Neural progenitor cell (in vitro differentiated cells): ENCODE results near the gene UBE2D3. TPM values are rescaled to one million over a fixed set of nuclear protein-coding genes. Genes with fewer than 3 reads are reported as not detected.

ENCODE experiments used
- DNase-seq: peaks from one replicate; pipeline ENCODE4 v3.0.0-alpha.2; 2016; ENCODE audit warnings: low spot score
- H2AFZ ChIP-seq: fragments of 200-600 bp; sonication (generic); replicated peaks from 2 replicates; pipeline ENCODE4 v1.6.1; 2016; ENCODE audit warnings: antibody characterized with exemption
- H3F3A ChIP-seq: fragments of 200-600 bp; sonication (generic); 2 replicates; pipeline ENCODE4 v1.6.1; 2016; ENCODE audit warnings: antibody characterized with exemption, low read depth
- H3K27ac ChIP-seq: fragments of 200-600 bp; sonication (generic); 2 replicates; pipeline ENCODE4 v1.5.1; 2016; ENCODE audit warnings: mild to moderate bottlenecking
- H3K27me3 ChIP-seq: fragments of 200-600 bp; sonication (generic); 2 replicates; pipeline ENCODE4 v1.6.1; 2016; ENCODE audit warnings: mild to moderate bottlenecking, moderate library complexity
- H3K36me3 ChIP-seq: fragments of 200-600 bp; sonication (generic); 2 replicates; pipeline ENCODE4 v1.5.1; 2016
- H3K4me1 ChIP-seq: fragments of 200-600 bp; sonication (generic); 2 replicates; pipeline ENCODE4 v1.6.1; 2016; ENCODE audit warnings: mixed run types
- H3K4me2 ChIP-seq: fragments of 200-600 bp; sonication (generic); 2 replicates; pipeline ENCODE4 v1.6.1; 2016
- H3K4me3 ChIP-seq: fragments of 200-600 bp; sonication (generic); 2 replicates; pipeline ENCODE4 v1.5.1; 2016
- H3K79me2 ChIP-seq: fragments of 200-600 bp; sonication (generic); 2 replicates; pipeline ENCODE4 v1.6.1; 2016; ENCODE audit warnings: low read depth
- H3K9ac ChIP-seq: fragments of 200-600 bp; sonication (generic); 2 replicates; pipeline ENCODE4 v1.6.1; 2016
- H3K9me3 ChIP-seq: fragments of 200-600 bp; sonication (generic); 2 replicates; pipeline ENCODE4 v1.5.1; 2016; ENCODE audit warnings: low read depth
- H4K20me1 ChIP-seq: fragments of 200-600 bp; sonication (generic); 2 replicates; pipeline ENCODE4 v1.6.1; 2016; ENCODE audit warnings: low read depth
- H3K27ac Mint-ChIP-seq: 3 replicates; pipeline ENCODE4 v1.8.0; 2021; ENCODE audit warnings: mixed read lengths
- H3K27me3 Mint-ChIP-seq: 2 replicates; pipeline ENCODE4 v1.8.0; 2022; ENCODE audit warnings: low read depth, mild to moderate bottlenecking, inconsistent platforms, moderate library complexity, mixed read lengths; ENCODE audit not compliant: insufficient read depth
- H3K36me3 Mint-ChIP-seq: 3 replicates; pipeline ENCODE4 v1.8.0; 2021; ENCODE audit warnings: mixed read lengths
- H3K4me1 Mint-ChIP-seq: 3 replicates; pipeline ENCODE4 v1.8.0; 2021; ENCODE audit warnings: mixed read lengths
- H3K4me3 Mint-ChIP-seq: 3 replicates; pipeline ENCODE4 v1.8.0; 2021; ENCODE audit warnings: mild to moderate bottlenecking, moderate library complexity, mixed read lengths
- H3K9me3 Mint-ChIP-seq: 3 replicates; pipeline ENCODE4 v1.8.0; 2020; ENCODE audit warnings: mixed read lengths
- CTCF ChIP-seq: fragments of 200-600 bp; sonication (generic); IDR thresholded peaks from 2 replicates; pipeline ENCODE4 v1.5.1; 2017; ENCODE audit warnings: antibody characterized with exemption, mild to moderate bottlenecking
- EZH2 ChIP-seq: fragments of 200-600 bp; sonication (generic); IDR thresholded peaks from 2 replicates; pipeline ENCODE4 v1.6.1; 2017; ENCODE audit warnings: antibody characterized with exemption, mild to moderate bottlenecking, moderate library complexity
- EZH2phosphoT487 ChIP-seq: fragments of 200-600 bp; sonication (generic); IDR thresholded peaks from 2 replicates; pipeline ENCODE4 v1.6.1; 2017; ENCODE audit warnings: antibody characterized with exemption
- small RNA-seq: library from RNA; depleted of rRNA; stranded (forward); fragments of <200 nt; gene quantifications from one replicate; pipeline ENCODE3, GENCODE V24; 2015
- total RNA-seq: library from RNA; depleted of rRNA; stranded (reverse); fragments of >200 nt; gene quantifications from 2 replicates; pipeline ENCODE4 v1.2.3, GENCODE V29; 2015; ENCODE audit warnings: low replicate concordance

UBE2D3 gene
- total RNA-seq, 1 donor from 2014 or later: 573 TPM

- Mint-ChIP-seq H3K27me3 (peaks cover 16% of the 10 kb centered on the region), H3K27ac (no peak overlapping the region), H3K9me3 (peaks cover 6% of the 10 kb centered on the region), H3K4me3 (no peak overlapping the region), H3K36me3 (peaks cover 9% of the 10 kb centered on the region), H3K4me1 (peaks cover 21% of the 10 kb centered on the region)
- Histone ChIP-seq H3K4me1 (peaks cover 7% of the 10 kb centered on the region), H3K36me3 (no peaks in the 10 kb centered on the region), H3F3A (peaks cover 20% of the 10 kb centered on the region), H3K9ac (no peak overlapping the region), H3K4me2 (no peak overlapping the region), H2AFZ (no peak overlapping the region), H3K27me3 (no peaks in the 10 kb centered on the region), H3K9me3 (no peaks in the 10 kb centered on the region), H4K20me1 (peaks cover 7% of the 10 kb centered on the region), H3K27ac (no peak overlapping the region), H3K79me2 (peaks cover 69% of the 10 kb centered on the region), H3K4me3 (no peak overlapping the region)
- no peak for DNase-seq
- TF ChIP-seq EZH2 (no peak), EZH2phosphoT487 (no peak), CTCF (no peak)
Measured at GRCh38 chr4:102757681-102758080, 69.7 kb downstream of the UBE2D3 start.

DNA sequence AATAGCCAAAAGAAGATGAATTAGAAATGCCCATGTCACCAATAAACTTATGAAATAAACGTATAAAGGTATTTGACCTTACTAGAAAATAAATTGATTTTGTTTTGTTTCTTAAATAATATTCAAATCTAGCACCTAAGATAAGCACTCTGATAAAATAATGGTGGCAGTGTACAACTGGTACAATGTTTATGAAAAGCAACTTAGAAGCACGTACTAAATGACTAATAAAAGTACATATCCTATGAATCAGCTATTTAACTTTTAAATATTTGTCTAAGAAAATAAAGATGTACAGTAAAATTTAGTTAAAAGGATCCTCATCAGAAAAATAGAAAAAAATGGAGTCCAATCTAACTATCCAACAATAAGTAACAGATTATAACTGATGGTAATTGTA lies 73.3 kb downstream of the UBE2D3 start:
- peaks cover 3% of the 10 kb centered on the region for H3K27me3 Mint-ChIP-seq
- no peaks in the 10 kb centered on the region for H3K4me1 ChIP-seq
- H3F3A ChIP-seq: no peaks in the 10 kb centered on the region
- no peak overlapping the region for H3K27ac ChIP-seq
- no peak overlapping the region for H3K4me2 ChIP-seq
- H3K79me2 ChIP-seq: peaks cover 73% of the 10 kb centered on the region
- peaks cover 9% of the 10 kb centered on the region for H3K36me3 Mint-ChIP-seq
- peaks cover 6% of the 10 kb centered on the region for H3K9me3 Mint-ChIP-seq
- H3K4me3 ChIP-seq: no peak overlapping the region
- peaks cover 3% of the 10 kb centered on the region for H4K20me1 ChIP-seq
- H2AFZ ChIP-seq: no peak overlapping the region
- peaks cover 6% of the 10 kb centered on the region for H3K4me1 Mint-ChIP-seq
- H3K27me3 ChIP-seq: no peaks in the 10 kb centered on the region
- H3K9me3 ChIP-seq: no peaks in the 10 kb centered on the region
- H3K27ac Mint-ChIP-seq: no peak overlapping the region
- no peak overlapping the region for H3K4me3 Mint-ChIP-seq
- H3K9ac ChIP-seq: no peak overlapping the region
- no peak for TF ChIP-seq EZH2
- no peak for TF ChIP-seq EZH2phosphoT487
- TF ChIP-seq CTCF: no peak
- no peaks in the 10 kb centered on the region for H3K36me3 ChIP-seq
- DNase-seq: no peak

- H3K27me3 ChIP-seq: no peaks in the 10 kb centered on the region
- H3K27ac ChIP-seq: no peak overlapping the region
- H3F3A ChIP-seq: no peaks in the 10 kb centered on the region
- H4K20me1 ChIP-seq: peaks cover 4% of the 10 kb centered on the region
- H2AFZ ChIP-seq: no peak overlapping the region
- H3K9ac ChIP-seq: no peak overlapping the region
- Mint-ChIP-seq H3K9me3 (peaks cover 4% of the 10 kb centered on the region), H3K27me3 (peaks cover under 1% of the 10 kb centered on the region), H3K36me3 (peaks cover 6% of the 10 kb centered on the region), H3K4me3 (no peak overlapping the region), H3K4me1 (no peaks in the 10 kb centered on the region), H3K27ac (no peak overlapping the region)
- H3K36me3 ChIP-seq: no peaks in the 10 kb centered on the region
- TF ChIP-seq EZH2phosphoT487 (no peak), CTCF (no peak), EZH2 (no peak)
- H3K9me3 ChIP-seq: no peaks in the 10 kb centered on the region
- peaks cover 57% of the 10 kb centered on the region for H3K79me2 ChIP-seq
- no peak overlapping the region for H3K4me2 ChIP-seq
- no peak overlapping the region for H3K4me3 ChIP-seq
- DNase-seq: no peak
- no peaks in the 10 kb centered on the region for H3K4me1 ChIP-seq
Measured at GRCh38 chr4:102751941-102752340, 75.4 kb downstream of the UBE2D3 start.

Small RNA genes lying within 50 kb of the gene (small RNA-seq; reads per million reads assigned to genes)
- not detected for gene RNU7-151P

Other genes starting within 250 kb of the UBE2D3 start
- gene MANBA, start 66.6 kb downstream of the UBE2D3 start, total RNA-seq: 52.4 and 53.4 TPM in 2 replicates
- gene CISD2, start 41.4 kb upstream of the UBE2D3 start, total RNA-seq: 44.0 and 78.6 TPM in 2 replicates
- gene SLC9B1, start 192.2 kb upstream of the UBE2D3 start, total RNA-seq: not detected in 2 replicates
- gene SLC9B2, start 249.2 kb upstream of the UBE2D3 start, total RNA-seq: 9.7 and 14.6 TPM in 2 replicates